Measurements from ENCODE around the gene ARFGAP3. TPM values are rescaled to one million over a fixed set of nuclear protein-coding genes. Genes with fewer than 3 reads are reported as not detected.

Gene ARFGAP3
- total RNA-seq, 1 donor from 2014 or later, result 53.7 TPM

DNA sequence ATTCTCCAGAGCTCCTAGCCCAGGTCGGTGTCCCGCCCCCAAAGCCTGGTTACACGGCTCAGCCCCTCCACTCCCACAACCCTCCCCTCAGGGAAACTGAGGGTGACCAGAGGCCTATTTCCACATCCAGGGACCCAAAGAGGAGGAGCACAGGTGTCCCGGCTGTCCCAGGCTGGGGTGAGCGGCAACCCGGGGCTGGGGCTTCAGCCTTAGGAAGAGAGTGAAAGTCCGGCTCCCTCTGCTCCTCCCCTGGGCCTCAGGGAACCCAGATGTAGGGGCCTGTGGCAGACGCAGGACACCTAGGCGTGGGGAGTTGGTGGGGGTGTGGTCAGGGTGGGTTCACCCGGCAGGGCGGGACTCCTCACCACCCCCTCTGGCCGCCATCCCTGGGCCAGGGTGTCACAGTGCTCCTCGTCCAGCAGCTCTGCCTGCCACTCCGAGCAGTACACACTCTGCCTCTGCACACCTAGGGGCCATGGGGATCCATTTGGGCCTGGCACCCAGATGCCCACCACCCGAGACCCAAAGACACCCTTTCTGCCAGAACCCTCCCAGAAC, 63.1 kb downstream of the ARFGAP3 start:
- intact Hi-C loops (cut with DNase I), result no loop called here
- peak; percentile 15 for ATAC-seq
- peak; percentile 52 for DNase-seq
- Histone ChIP-seq H3K4me1 (peaks cover 7% of the 10 kb centered on the region), H3K27ac (no peak overlapping the region), H3K4me3 (no peak overlapping the region), H3K36me3 (peaks cover 27% of the 10 kb centered on the region), H3K9me3 (no peaks in the 10 kb centered on the region), H3K27me3 (no peaks in the 10 kb centered on the region)
- TF ChIP-seq, protein P1, sequence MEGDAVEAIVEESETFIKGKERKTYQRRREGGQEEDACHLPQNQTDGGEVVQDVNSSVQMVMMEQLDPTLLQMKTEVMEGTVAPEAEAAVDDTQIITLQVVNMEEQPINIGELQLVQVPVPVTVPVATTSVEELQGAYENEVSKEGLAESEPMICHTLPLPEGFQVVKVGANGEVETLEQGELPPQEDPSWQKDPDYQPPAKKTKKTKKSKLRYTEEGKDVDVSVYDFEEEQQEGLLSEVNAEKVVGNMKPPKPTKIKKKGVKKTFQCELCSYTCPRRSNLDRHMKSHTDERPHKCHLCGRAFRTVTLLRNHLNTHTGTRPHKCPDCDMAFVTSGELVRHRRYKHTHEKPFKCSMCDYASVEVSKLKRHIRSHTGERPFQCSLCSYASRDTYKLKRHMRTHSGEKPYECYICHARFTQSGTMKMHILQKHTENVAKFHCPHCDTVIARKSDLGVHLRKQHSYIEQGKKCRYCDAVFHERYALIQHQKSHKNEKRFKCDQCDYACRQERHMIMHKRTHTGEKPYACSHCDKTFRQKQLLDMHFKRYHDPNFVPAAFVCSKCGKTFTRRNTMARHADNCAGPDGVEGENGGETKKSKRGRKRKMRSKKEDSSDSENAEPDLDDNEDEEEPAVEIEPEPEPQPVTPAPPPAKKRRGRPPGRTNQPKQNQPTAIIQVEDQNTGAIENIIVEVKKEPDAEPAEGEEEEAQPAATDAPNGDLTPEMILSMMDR (IDR thresholded peaks at IDR 0.05), result no peak

DNA sequence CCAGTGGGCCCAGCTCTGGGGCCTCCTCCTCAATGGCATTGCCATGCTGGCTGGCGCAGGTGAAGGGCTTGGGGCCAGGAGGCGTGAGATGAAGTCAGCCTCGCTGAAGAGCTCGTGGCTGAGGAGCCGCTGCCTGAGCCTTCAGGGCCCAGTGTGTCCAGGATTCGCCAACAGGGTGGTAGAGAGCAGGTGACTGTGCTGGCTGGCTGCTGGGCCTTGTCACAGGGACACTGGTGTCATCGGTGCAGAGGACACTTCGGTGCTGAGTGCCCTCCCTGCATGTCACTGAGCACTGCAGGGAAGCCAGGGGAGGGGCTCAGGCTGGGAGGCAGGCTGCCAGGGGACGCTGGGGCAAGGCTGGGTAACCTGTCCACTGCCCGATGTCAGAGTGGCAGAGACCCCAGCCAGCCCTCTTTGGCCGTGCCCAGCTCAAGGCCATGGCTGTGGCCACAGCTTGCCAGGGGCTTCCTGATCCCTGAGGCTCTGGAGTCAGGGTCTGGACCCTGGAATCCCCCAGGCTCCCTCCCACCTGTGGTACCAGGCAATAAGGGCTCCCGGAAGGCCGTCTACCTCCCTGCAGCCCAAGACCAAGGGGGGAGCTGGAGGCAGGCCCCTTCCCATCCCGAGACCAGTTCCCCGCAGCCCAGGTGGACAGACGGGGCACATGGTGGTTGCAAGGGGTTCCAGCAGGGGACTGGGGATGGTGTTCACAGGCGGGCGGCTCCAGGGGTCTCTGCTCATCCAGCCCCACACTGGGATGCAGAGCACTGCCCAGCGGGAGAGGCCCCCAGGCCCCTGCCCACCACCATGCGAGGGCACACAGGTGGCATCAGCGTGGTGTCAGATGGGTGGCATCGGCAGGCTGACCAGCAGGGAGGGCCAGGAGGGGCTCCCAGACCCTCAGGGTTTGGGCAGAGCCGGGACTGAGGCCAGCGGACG, 63.9 kb downstream of the ARFGAP3 start:
- H3K4me3 ChIP-seq, result no peak overlapping the region

DNA sequence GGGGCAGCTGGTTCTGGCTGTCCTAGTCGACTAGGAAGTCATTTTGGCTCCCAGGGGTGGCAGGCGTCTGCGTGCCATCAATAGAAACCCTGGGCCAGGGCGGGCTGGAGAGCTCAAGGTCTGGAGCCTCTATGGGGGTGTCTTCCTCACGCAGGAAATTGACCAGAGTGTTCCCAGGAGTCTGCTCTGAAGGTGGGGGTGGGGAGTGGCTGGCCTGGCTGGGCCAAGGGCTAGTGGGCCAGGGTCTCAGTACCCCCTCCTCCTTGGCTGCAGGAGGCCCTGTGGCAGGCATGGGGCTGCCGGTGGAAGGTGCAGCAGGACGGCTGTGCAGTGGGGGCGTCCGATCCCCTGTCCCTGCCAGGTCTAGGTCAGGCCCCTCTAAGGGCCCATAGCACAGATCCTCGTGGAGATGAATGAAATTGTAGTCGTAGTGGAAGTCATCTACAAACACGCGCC, 64.6 kb downstream of the ARFGAP3 start:
- intact Hi-C loops (cut with DNase I), result no loop called here
- no peak for ATAC-seq
- H3K27ac ChIP-seq, result peak overlapping the region; percentile 77

More for the DNA sequence above, 63.9 kb downstream of the ARFGAP3 start:
- Histone ChIP-seq H3K9me3 (no peaks in the 10 kb centered on the region), H3K27ac (no peak overlapping the region), H3K27me3 (no peaks in the 10 kb centered on the region), H3K36me3 (peaks cover 20% of the 10 kb centered on the region), H3K4me1 (peaks cover 7% of the 10 kb centered on the region)
- intact Hi-C loops (cut with DNase I), result no loop called here
- DNase-seq (peak; percentile 62), ATAC-seq (no peak)
- TF ChIP-seq, protein P1 (IDR thresholded peaks at IDR 0.05), result no peak

DNA sequence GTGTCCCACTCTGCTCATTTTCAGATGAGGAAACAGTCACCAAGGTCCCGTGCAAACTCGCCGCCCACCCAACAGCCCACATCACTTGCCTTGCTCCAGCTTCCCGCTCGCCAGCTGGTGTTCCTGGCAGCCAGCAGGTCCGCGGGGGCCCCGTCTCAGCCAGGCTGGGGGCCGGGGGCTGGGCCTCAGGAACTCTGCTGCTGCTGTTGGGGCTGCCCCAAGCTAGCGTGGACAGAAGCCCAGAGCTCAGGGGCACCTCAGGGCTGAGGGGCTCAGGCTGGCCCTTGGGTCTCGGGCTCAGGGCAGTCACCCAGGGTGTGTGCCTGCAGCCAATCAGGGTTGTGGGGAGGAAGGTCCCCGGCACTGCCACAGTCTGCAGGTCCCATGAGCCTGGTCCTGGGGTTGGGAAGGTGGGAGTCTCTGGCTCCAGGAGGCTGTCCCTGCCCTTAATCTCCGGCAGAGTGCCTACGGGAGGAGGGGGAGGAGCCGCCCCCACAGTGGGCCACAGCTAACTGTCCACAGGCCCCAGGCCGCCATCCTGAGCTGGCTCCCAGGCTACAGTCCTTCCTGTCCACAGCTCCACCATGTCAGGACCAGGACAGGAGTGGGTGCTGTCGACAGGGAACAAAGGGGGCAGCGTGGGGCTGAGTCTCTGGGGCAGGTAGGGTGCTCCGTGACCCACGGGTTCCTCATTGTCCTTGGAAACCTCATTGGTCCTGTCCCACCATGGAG, 65.2 kb downstream of the ARFGAP3 start:
- DNase-seq (peak; percentile 73), ATAC-seq (peak; percentile 19)
- Histone ChIP-seq H3K9me3 (no peaks in the 10 kb centered on the region), H3K27me3 (no peaks in the 10 kb centered on the region), H3K4me1 (peaks cover 3% of the 10 kb centered on the region), H3K36me3 (peaks cover 11% of the 10 kb centered on the region), H3K4me3 (no peak overlapping the region), H3K27ac (peak overlapping the region; percentile 77)
- TF ChIP-seq, protein P1 (IDR thresholded peaks at IDR 0.05), result no peak
- intact Hi-C loops (cut with DNase I), result no loop called here

More for the DNA sequence above, 64.6 kb downstream of the ARFGAP3 start:
- TF ChIP-seq, protein P1 (IDR thresholded peaks at IDR 0.05), result no peak
- Histone ChIP-seq H3K9me3 (no peaks in the 10 kb centered on the region), H3K4me3 (no peak overlapping the region), H3K36me3 (peaks cover 13% of the 10 kb centered on the region), H3K4me1 (peaks cover 5% of the 10 kb centered on the region), H3K27me3 (no peaks in the 10 kb centered on the region)
- DNase-seq, result no peak

DNA sequence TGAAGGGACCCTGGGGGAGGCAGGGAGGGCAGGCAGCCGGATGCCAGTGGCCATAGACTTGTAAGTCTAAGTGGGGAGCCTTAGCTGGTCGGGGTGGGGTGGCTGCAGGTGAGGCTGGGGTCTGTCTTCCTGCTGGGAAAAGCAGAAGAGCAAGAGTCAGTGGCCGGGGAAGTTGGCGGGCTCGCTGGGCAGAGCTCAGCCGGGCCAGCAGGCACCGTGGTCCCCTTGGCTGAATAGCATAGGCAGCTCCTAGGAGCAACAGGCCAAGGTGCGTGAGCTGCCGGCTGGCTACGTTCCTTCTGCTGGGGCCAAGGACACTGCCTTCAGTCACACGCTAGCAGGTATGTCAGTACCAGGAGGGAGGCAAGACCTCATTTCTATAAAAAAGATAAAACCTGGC, 68.6 kb downstream of the ARFGAP3 start:
- Histone ChIP-seq H3K9me3 (no peaks in the 10 kb centered on the region), H3K27me3 (no peaks in the 10 kb centered on the region), H3K4me1 (peaks cover 3% of the 10 kb centered on the region), H3K4me3 (no peak overlapping the region), H3K27ac (no peak overlapping the region), H3K36me3 (no peaks in the 10 kb centered on the region)
- TF ChIP-seq, protein P1 (IDR thresholded peaks at IDR 0.05), result no peak
- intact Hi-C loops (cut with DNase I), result no loop called here
- no peak for ATAC-seq
- DNase-seq, result no peak
